ENCODE measurements around the gene SPG7.

DNA sequence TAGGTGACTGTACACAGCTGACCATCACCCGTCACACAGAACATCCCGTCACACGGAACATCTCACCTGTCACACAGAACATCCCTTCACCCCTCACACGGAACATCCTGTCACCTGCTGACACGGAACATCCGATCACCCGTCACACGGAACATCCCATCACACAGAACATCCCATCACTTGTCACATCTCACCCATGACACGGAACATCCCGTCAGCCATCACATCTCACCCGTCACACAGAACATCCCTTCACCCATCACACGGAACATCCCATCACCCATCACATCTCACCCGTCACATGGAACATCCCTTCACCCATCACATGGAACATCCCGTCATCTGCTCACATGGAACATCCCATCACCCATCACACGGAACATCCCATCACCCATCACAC is 71.1 kb downstream of the SPG7 start:
- TF ChIP-seq CTCF (conservative IDR thresholded peaks at IDR 0.05; ENCODE audit: low read length): no peak
- TF ChIP-seq EZH2phosphoT487 (IDR thresholded peaks at IDR 0.05; ENCODE audit: borderline replicate concordance): no peak
